ENCODE data around the gene PTGES. TPM values are rescaled to one million over a fixed set of nuclear protein-coding genes. Genes with fewer than 3 reads are reported as not detected.
"Not testable (repeated sequence)": the region's sequence is repeated elsewhere in the genome, so short reads cannot be mapped to it uniquely, and the experiment has no call there.

Gene PTGES
- total RNA-seq, 1 donor from 2014 or later = 11.1 TPM

GRCh38 chr9:129778469-129778868 is 25.6 kb upstream of the PTGES start:
- FAIRE-seq (no peak), DNase-seq (ENCODE audit: low read depth) (peak; percentile 61)
- TF ChIP-seq CTCF (IDR thresholded peaks at IDR 0.05; ENCODE audit: insufficient read depth, low read length, severe bottlenecking) = no peak
- no peaks in the 10 kb centered on the region for H3K36me3 ChIP-seq (ENCODE audit: control insufficient read depth, insufficient read depth, low read length)
- H3K4me3 ChIP-seq (ENCODE audit: low read depth, low read length) = no peak overlapping the region
- H3K27me3 ChIP-seq (ENCODE audit: control insufficient read depth, insufficient read depth, low read length) = peaks cover 5% of the 10 kb centered on the region

GRCh38 chr9:129777769-129778130 is 24.9 kb upstream of the PTGES start:
- DNase-seq (ENCODE audit: low read depth) = no peak
- TF ChIP-seq CTCF (IDR thresholded peaks at IDR 0.05; ENCODE audit: insufficient read depth, low read length, severe bottlenecking) = no peak

GRCh38 chr9:129776938-129777768 is 24.3 kb upstream of the PTGES start:
- H3K4me3 ChIP-seq (ENCODE audit: low read depth, low read length) = no peak overlapping the region
- H3K36me3 ChIP-seq (ENCODE audit: control insufficient read depth, insufficient read depth, low read length) = no peaks in the 10 kb centered on the region
- DNase-seq (ENCODE audit: low read depth) (peak; percentile 95), FAIRE-seq (no peak)
- H3K27me3 ChIP-seq (ENCODE audit: control insufficient read depth, insufficient read depth, low read length) = peaks cover 5% of the 10 kb centered on the region
- no peak for TF ChIP-seq CTCF (IDR thresholded peaks at IDR 0.05; ENCODE audit: insufficient read depth, low read length, severe bottlenecking)

More at GRCh38 chr9:129777769-129778130, 24.9 kb upstream of the PTGES start:
- peaks cover 5% of the 10 kb centered on the region for H3K27me3 ChIP-seq (ENCODE audit: control insufficient read depth, insufficient read depth, low read length)
- FAIRE-seq = no peak
- no peak overlapping the region for H3K4me3 ChIP-seq (ENCODE audit: low read depth, low read length)
- H3K36me3 ChIP-seq (ENCODE audit: control insufficient read depth, insufficient read depth, low read length) = no peaks in the 10 kb centered on the region

GRCh38 chr9:129776566-129776937 is 23.7 kb upstream of the PTGES start:
- DNase-seq (ENCODE audit: low read depth) = no peak
- Histone ChIP-seq H3K36me3 (ENCODE audit: control insufficient read depth, insufficient read depth, low read length) (no peaks in the 10 kb centered on the region), H3K4me3 (ENCODE audit: low read depth, low read length) (no peak overlapping the region), H3K27me3 (ENCODE audit: control insufficient read depth, insufficient read depth, low read length) (peaks cover 5% of the 10 kb centered on the region)
- no peak for FAIRE-seq
- no peak for TF ChIP-seq CTCF (IDR thresholded peaks at IDR 0.05; ENCODE audit: insufficient read depth, low read length, severe bottlenecking)

GRCh38 chr9:129776096-129776495 is 23.3 kb upstream of the PTGES start:
- H3K4me3 ChIP-seq (ENCODE audit: low read depth, low read length); H3K27me3 ChIP-seq (ENCODE audit: control insufficient read depth, insufficient read depth, low read length); DNase-seq (ENCODE audit: low read depth); FAIRE-seq; H3K36me3 ChIP-seq (ENCODE audit: control insufficient read depth, insufficient read depth, low read length): not testable (repeated sequence)

GRCh38 chr9:129775448-129775798 is 22.6 kb upstream of the PTGES start:
- Histone ChIP-seq H3K4me3 (ENCODE audit: low read depth, low read length) (no peak overlapping the region), H3K27me3 (ENCODE audit: control insufficient read depth, insufficient read depth, low read length) (peaks cover 7% of the 10 kb centered on the region), H3K36me3 (ENCODE audit: control insufficient read depth, insufficient read depth, low read length) (no peaks in the 10 kb centered on the region)
- DNase-seq (ENCODE audit: low read depth) (no peak), FAIRE-seq (no peak)
- TF ChIP-seq CTCF (IDR thresholded peaks at IDR 0.05; ENCODE audit: insufficient read depth, low read length, severe bottlenecking) = no peak

Data from bronchial epithelial cell (primary cell).